Skin of body (tissue), 2 donors: ENCODE measurements around the gene CD83. TPM values are rescaled to one million over a fixed set of nuclear protein-coding genes. Genes with fewer than 3 reads are reported as not detected.
"Not testable (repeated sequence)": the region's sequence is repeated elsewhere in the genome, so short reads cannot be mapped to it uniquely, and the experiment has no call there.

Source experiments
- DNase-seq: peaks from one replicate; lab custom pipeline; 2025; lab: John Stamatoyannopoulos, UW
- total RNA-seq: library from RNA; depleted of rRNA; stranded (reverse); fragments of >200 nt; gene quantifications from one replicate; pipeline ENCODE4 v1.2.3, GENCODE V29; 2014

Gene CD83
- total RNA-seq, 1 donor from 2014 or later: 22.1 TPM

DNA sequence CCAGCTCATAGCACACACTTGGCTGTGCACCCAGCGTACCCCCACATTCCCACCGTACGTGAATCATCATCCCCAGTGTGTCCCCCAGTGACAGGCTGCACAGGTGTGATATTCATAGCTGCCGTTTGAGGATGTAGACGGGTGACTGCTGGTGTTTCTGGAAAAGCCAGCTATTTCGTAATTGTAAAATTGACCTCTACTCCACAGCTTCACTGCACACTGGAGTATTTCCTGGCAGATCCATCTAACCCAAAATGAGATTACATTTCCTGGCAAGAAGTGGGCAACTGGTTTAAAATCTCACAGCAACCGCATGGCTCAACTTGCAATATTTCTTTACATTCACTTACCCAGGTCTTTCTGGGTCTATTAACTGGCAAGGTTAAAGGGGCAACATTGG is 30.3 kb downstream of the CD83 start:
- no peak for DNase-seq

- no peak for DNase-seq
Observed at GRCh38 chr6:14148471-14148870, 30.9 kb downstream of the CD83 start.

GRCh38 chr6:14149053-14149738 is 31.6 kb downstream of the CD83 start:
- DNase-seq: no peak

GRCh38 chr6:14149739-14150130 is 32.2 kb downstream of the CD83 start:
- DNase-seq: no peak

DNA sequence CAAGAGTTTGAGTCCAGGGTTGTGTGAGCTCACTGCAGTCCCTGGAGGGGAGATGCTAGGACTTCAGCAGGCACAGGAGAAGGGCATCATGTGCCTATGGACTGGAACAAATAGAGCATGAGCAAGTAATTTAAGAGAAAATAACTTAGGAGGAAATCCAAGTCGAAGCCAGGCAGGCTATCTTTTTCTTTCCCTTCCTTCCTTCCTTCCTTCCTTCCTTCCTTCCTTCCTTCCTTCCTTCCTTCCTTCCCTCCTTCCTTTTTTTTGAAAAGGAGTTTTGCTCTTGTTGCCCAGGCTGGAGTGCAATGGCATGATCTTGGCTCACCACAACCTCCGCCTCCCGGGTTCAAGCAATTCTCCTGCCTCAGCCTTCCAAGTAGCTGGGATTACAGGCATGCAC is 33.7 kb downstream of the CD83 start:
- not testable (repeated sequence) for DNase-seq

- no peak for DNase-seq
Observed at GRCh38 chr6:14151773-14152172, 34.2 kb downstream of the CD83 start.

GRCh38 chr6:14153228-14153627 is 35.7 kb downstream of the CD83 start:
- no peak for DNase-seq

DNA sequence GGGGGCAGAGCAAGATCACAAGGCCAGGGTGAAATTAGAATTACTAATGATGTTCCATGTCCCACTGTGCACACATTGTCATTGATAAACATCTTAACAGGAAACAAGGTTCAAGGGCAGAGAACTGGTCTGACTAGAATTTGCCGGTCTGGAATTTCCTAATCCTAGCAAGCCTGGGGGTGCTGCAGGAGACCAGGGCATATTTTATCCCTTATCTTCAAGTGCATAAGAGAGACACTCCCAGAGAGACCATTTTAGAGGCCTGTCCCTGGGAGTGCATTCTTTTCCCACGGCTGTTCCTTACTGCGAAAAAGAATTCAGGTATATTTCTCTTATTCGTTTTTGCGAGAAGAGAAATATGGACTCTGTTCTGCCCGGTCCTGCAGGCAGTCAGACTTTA is 41.5 kb downstream of the CD83 start:
- no peak for DNase-seq

- no peak for DNase-seq
Observed at GRCh38 chr6:14162826-14163225, 45.3 kb downstream of the CD83 start.

GRCh38 chr6:14165091-14165490 is 47.5 kb downstream of the CD83 start:
- DNase-seq: no peak

DNA sequence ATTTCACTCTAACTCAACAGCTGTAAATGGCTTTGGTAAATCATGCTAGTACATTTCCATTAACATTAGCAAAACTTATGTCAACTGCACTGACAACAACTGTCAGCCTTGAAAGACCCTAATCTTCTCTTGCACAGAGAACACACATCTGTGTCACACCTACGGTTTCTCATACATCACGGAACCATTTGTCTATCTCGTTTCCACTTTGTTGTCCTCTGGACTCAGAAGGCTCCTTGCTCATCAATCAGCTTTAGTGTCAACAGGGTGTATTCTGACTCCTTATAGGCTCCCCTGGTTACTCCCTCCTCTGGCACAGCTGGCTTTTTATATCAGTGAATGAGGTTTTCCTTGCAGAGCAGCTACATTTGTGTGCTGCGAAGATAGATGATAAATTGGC is 49.3 kb downstream of the CD83 start:
- DNase-seq: no peak

DNA sequence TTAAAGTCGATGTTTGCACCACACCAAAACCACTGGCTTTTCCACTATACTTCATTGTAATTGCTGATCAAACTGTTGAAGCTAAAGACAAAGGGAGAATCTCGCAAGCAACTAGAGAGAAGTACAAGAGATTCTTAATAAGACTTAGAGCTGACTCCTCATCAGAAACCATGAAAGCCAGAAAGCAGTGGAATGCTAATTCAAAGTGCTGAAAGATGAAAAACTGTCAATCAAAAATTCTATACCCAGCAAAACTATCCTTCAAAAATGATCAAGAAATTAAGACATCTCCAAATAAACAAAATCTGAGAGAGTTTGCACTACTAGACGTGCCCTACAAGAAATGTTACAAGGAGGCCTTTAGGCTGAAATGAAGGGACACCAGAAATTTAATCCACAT is 52.6 kb downstream of the CD83 start:
- DNase-seq: no peak

GRCh38 chr6:14172562-14172961 is 55.0 kb downstream of the CD83 start:
- DNase-seq: no peak

DNA sequence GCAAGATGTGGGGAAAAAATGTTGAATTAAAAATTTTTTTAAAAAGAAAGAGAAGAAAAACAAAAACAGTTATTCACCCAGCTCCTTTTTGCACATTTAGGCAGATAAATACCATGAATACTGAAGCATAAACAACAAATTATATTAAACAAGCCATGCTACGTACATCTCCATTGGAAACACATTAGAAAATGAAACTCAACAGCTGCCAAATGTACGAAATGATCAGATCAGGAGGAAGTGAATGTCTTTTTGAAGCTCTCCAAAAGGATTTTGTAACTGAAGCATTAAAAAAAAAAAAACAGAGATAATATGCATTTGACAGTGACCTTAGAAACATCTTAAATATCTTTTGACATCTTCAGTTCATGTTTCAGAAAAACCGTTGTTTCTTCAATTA is 56.7 kb downstream of the CD83 start:
- DNase-seq: no peak

- no peak for DNase-seq
Observed at GRCh38 chr6:14174996-14175395, 57.4 kb downstream of the CD83 start.

- no peak for DNase-seq
Observed at GRCh38 chr6:14176429-14176828, 58.9 kb downstream of the CD83 start.

GRCh38 chr6:14177413-14178082 is 60.0 kb downstream of the CD83 start:
- no peak for DNase-seq

GRCh38 chr6:14178083-14178445 is 60.5 kb downstream of the CD83 start:
- DNase-seq: no peak

DNA sequence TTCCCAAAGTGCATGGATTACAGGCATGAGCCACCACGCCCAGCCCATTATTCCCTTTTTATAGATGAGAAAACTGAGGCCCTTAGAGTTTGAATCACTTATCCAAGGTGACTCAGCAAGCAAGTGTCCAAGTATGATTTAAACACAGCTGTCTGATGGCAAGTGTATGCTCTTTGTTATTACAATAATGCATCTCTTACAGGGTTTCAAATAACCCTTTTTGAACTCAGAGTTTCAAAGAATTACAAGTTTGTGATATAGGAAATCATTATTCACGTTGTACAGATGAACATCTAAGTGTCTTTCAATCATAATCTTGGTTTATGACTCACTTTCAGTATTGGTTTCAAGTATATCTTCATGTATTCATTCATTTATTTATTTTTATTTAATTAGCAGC is 63.0 kb downstream of the CD83 start:
- no peak for DNase-seq

DNA sequence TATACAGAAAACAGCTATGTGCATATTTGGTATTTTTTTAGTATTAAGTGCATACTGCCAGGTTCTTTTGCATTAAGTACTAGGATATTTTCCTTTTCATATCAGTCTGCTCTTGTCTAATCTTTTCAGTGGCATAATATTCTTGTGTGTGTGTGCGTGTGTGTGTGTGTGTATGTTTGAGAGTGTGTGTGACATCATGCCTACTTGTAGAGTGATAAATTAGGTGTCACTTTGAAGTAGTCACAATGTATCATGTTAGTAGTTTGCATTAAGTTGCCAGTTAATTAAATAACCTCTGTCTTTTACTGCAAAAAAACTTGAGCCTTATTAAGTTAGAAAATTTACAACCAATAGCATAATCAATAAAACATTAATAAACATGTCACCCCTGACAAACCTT is 65.3 kb downstream of the CD83 start:
- DNase-seq: no peak
